ENCODE data around the gene EML3. TPM values are rescaled to one million over a fixed set of nuclear protein-coding genes. Genes with fewer than 3 reads are reported as not detected.
A peak's percentile ranks its signal among the peaks of the same experiment; 100 is the strongest.

Gene EML3
- total and polyA plus RNA-seq, 2 of the 8 experiments (the other 6 are each of a cell fraction or from before 2014, with no cell fraction given), result 19.2 to 29.9 TPM

- TF ChIP-seq EP300 (IDR thresholded peaks at IDR 0.05; ENCODE audit: borderline replicate concordance in 1 of 2, low read depth in 2 of 2, low read length in 2 of 2) (peak in 1 of 2 experiments; percentile 71; a peak in 1 of 3 replicates), USF2 (IDR thresholded peaks at IDR 0.05; ENCODE audit: low read length) (no peak), YY1 (IDR thresholded peaks at IDR 0.05; ENCODE audit: low read depth, low read length) (peak; percentile 82; the same call in 1 of the 2 replicates), CHD7 (IDR thresholded peaks at IDR 0.05; ENCODE audit: insufficient replicate concordance, low read length) (no peak), SRF (IDR thresholded peaks at IDR 0.05; ENCODE audit: low read depth, low read length) (peak; percentile 49; the same call in 1 of the 2 replicates)
Measured at GRCh38 chr11:62591448-62592145, 21.0 kb downstream of the EML3 start, which contains the start of gene TUT1 (continued).
